Measurements from ENCODE around the gene SBK3.

DNA sequence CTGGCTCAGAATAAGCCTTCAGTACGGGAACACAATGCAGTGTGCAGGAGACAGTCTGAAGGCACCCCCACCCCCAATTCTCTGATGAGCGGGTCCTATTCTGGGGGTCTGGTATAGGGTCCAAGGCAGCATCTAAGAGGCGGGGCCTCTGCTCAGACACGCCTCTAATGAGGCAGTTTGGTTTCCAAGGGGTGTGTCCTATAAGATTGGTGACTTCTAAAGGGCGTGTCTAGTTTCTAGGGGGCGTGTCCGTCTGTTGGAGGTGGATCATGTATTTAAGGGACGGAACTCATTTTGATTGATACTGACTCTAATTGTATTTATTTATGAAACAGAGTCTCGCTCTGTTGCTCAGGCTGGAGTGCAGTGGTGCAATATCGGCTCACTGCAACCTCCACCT, 45.3 kb upstream of the SBK3 start:
- TF ChIP-seq CTCF (IDR thresholded peaks at IDR 0.05) (no peak), POLR2A (IDR thresholded peaks at IDR 0.05) (no peak), EP300 (IDR thresholded peaks at IDR 0.05) (no peak), POLR2AphosphoS5 (IDR thresholded peaks at IDR 0.05) (no peak)

Data from gastroesophageal sphincter (tissue), 3 donors.